ENCODE data around the gene NEURL1B. TPM values are rescaled to one million over a fixed set of nuclear protein-coding genes. Genes with fewer than 3 reads are reported as not detected.

The NEURL1B gene
- total and polyA plus RNA-seq, 2 experiments from 2014 or later, result 0.13 to 1.8 TPM

GRCh38 chr5:172721455-172722326 is 80.6 kb downstream of the NEURL1B start:
- H3K4me3 ChIP-seq, result no peak overlapping the region
- H3K79me2 ChIP-seq (ENCODE audit: insufficient read depth), result no peaks in the 10 kb centered on the region
- H3K27me3 ChIP-seq (replicated peaks; ENCODE audit: insufficient read depth), result no peaks in the 10 kb centered on the region
- H2AFZ ChIP-seq, result peak overlapping the region; percentile 29; the same call in 1 of the 2 replicates
- peaks cover 14% of the 10 kb centered on the region; the same call in 1 of the 2 replicates for H3K4me1 ChIP-seq (ENCODE audit: insufficient read depth)
- no peaks in the 10 kb centered on the region for H3K9me3 ChIP-seq (ENCODE audit: low read depth)
- H3K9ac ChIP-seq, result peak overlapping the region; percentile 16; the same call in 1 of the 2 replicates
- in situ Hi-C loops (cut with MboI), result loop anchor here (5.0 to 25.0 kb wide), 3 partner anchors 211 to 541 kb away; partner anchors contain the start of gene BNIP1
- H3K36me3 ChIP-seq (ENCODE audit: low read depth), result no peaks in the 10 kb centered on the region
- 34 to 39% methylated on average over 15 to 17 of the region's 17 CpGs for WGBS, 2 experiments (ENCODE audit: low coverage in 1 of 2, low lambda C conversion rate in 2 of 2, missing lambda C conversion rate in 2 of 2)
- H3F3A ChIP-seq (ENCODE audit: insufficient read depth), result no peaks in the 10 kb centered on the region
- DNase-seq, result peak; percentile 74
- no peak overlapping the region for H3K27ac ChIP-seq
- H4K20me1 ChIP-seq (ENCODE audit: insufficient read depth), result no peaks in the 10 kb centered on the region
- TF ChIP-seq EZH2phosphoT487 (IDR thresholded peaks at IDR 0.05; ENCODE audit: insufficient read depth, low read depth), result no peak
- no peak for TF ChIP-seq EZH2 (IDR thresholded peaks at IDR 0.05; ENCODE audit: insufficient read depth, poor library complexity, severe bottlenecking)
- H3K9me2 ChIP-seq (ENCODE audit: insufficient read depth), result no peaks in the 10 kb centered on the region
- no peak overlapping the region for H3K4me2 ChIP-seq (ENCODE audit: unreplicated experiment)

- H3K79me2 ChIP-seq (ENCODE audit: insufficient read depth), result no peaks in the 10 kb centered on the region
- H3K4me1 ChIP-seq (ENCODE audit: insufficient read depth), result peaks cover 10% of the 10 kb centered on the region; the same call in 1 of the 2 replicates
- DNase-seq, result no peak
- H3K27me3 ChIP-seq (replicated peaks; ENCODE audit: insufficient read depth), result no peaks in the 10 kb centered on the region
- H3K9me3 ChIP-seq (ENCODE audit: low read depth), result no peaks in the 10 kb centered on the region
- no peaks in the 10 kb centered on the region for H3K36me3 ChIP-seq (ENCODE audit: low read depth)
- in situ Hi-C loops (cut with MboI), result loop anchor here (5.0 to 25.0 kb wide), 3 partner anchors 210 to 540 kb away; partner anchors contain the start of gene BNIP1
- TF ChIP-seq EZH2 (IDR thresholded peaks at IDR 0.05; ENCODE audit: insufficient read depth, poor library complexity, severe bottlenecking) (no peak), EZH2phosphoT487 (IDR thresholded peaks at IDR 0.05; ENCODE audit: insufficient read depth, low read depth) (no peak)
- H2AFZ ChIP-seq, result peak overlapping the region; percentile 29
- H3K9me2 ChIP-seq (ENCODE audit: insufficient read depth), result no peaks in the 10 kb centered on the region
- no peaks in the 10 kb centered on the region for H4K20me1 ChIP-seq (ENCODE audit: insufficient read depth)
- no peak overlapping the region for H3K4me3 ChIP-seq
- H3F3A ChIP-seq (ENCODE audit: insufficient read depth), result no peaks in the 10 kb centered on the region
- H3K27ac ChIP-seq, result no peak overlapping the region
- WGBS, 2 experiments (ENCODE audit: low coverage in 1 of 2, low lambda C conversion rate in 2 of 2, missing lambda C conversion rate in 2 of 2), result 45 to 51% methylated on average over 12 of the region's 12 CpGs
- peak overlapping the region; percentile 16; the same call in 1 of the 2 replicates for H3K9ac ChIP-seq
- no peak overlapping the region for H3K4me2 ChIP-seq (ENCODE audit: unreplicated experiment)
Measured at GRCh38 chr5:172722327-172722815, 81.3 kb downstream of the NEURL1B start.

- Histone ChIP-seq H3K4me3 (no peak overlapping the region), H3K27ac (no peak overlapping the region), H3F3A (ENCODE audit: insufficient read depth) (no peaks in the 10 kb centered on the region), H3K4me1 (ENCODE audit: insufficient read depth) (peaks cover 10% of the 10 kb centered on the region; the same call in 1 of the 2 replicates), H4K20me1 (ENCODE audit: insufficient read depth) (no peaks in the 10 kb centered on the region), H3K4me2 (ENCODE audit: unreplicated experiment) (no peak overlapping the region), H3K79me2 (ENCODE audit: insufficient read depth) (no peaks in the 10 kb centered on the region), H3K9me2 (ENCODE audit: insufficient read depth) (no peaks in the 10 kb centered on the region), H2AFZ (no peak overlapping the region), H3K9me3 (ENCODE audit: low read depth) (no peaks in the 10 kb centered on the region), H3K27me3 (replicated peaks; ENCODE audit: insufficient read depth) (no peaks in the 10 kb centered on the region), H3K36me3 (ENCODE audit: low read depth) (no peaks in the 10 kb centered on the region), H3K9ac (no peak overlapping the region)
- 52 to 58% methylated on average over 2 of the region's 2 CpGs for WGBS, 2 experiments (ENCODE audit: low coverage in 1 of 2, low lambda C conversion rate in 2 of 2, missing lambda C conversion rate in 2 of 2)
- in situ Hi-C loops (cut with MboI), result loop anchor here (5.0 to 25.0 kb wide), 3 partner anchors 209 to 539 kb away; partner anchors contain the start of gene BNIP1
- no peak for DNase-seq
- TF ChIP-seq EZH2 (IDR thresholded peaks at IDR 0.05; ENCODE audit: insufficient read depth, poor library complexity, severe bottlenecking) (no peak), EZH2phosphoT487 (IDR thresholded peaks at IDR 0.05; ENCODE audit: insufficient read depth, low read depth) (no peak)
Measured at GRCh38 chr5:172723508-172723907, 82.4 kb downstream of the NEURL1B start.
